HCT116 (cell line): ENCODE measurements around the gene PPM1H. TPM values are rescaled to one million over a fixed set of nuclear protein-coding genes. Genes with fewer than 3 reads are reported as not detected.

ENCODE experiments used
- ATAC-seq: fragments of 200-7000 bp; cut with Tn5 transposase; 2 replicates; pipeline ENCODE4 v1.9.1; 2020; ENCODE audit warnings: mild to moderate bottlenecking, moderate library complexity
- BruUV-seq: library from RNA; stranded (reverse); fragments of 400-500 nt; replicated peaks from 2 replicates; lab custom pipeline; 2021; lab: Mats Ljungman, UMichigan
- CTCF ChIA-PET: fragments of 300-600 bp; sonication (Branson Sonifier 250); formaldehyde crosslinking; loops from one replicate; lab custom pipeline; 2021; ENCODE audit warnings: antibody characterized with exemption; lab: Charles Lee
- POLR2A ChIA-PET: fragments of 300-600, 350-600 bp; sonication (Branson Sonifier 250); formaldehyde crosslinking; loops from one replicate; lab custom pipeline; 2021; ENCODE audit warnings: antibody characterized with exemption; lab: Charles Lee
- RAD21 ChIA-PET, 2 experiments: fragments of 300-600 bp; sonication (Branson Sonifier 250); formaldehyde crosslinking; loops; one replicate each; lab custom pipeline; 2023; ENCODE audit warnings: low total read pairs in 2 of 2; ENCODE audit not compliant: uncharacterized antibody in 2 of 2, unreplicated experiment in 2 of 2, low non-redundant PET in 1 of 2; lab: Charles Lee
- DNase-seq: peaks from one replicate; pipeline ENCODE4 v3.0.0-alpha.2; 2010; ENCODE audit warnings: low read depth, low spot score
- H2AFZ ChIP-seq: fragments of 200-600 bp; shearing (Covaris generic), sonication (generic); 2 replicates; pipeline ENCODE4 v1.6.1; 2017; ENCODE audit warnings: low read depth, mixed run types, mixed read lengths, antibody characterized with exemption, low read length; ENCODE audit not compliant: poor library complexity, severe bottlenecking
- H3K27ac ChIP-seq: 2 replicates; pipeline ENCODE4 v1.5.1; 2012; ENCODE audit warnings: low read depth, low read length
- H3K27me3 ChIP-seq: fragments of 200-600 bp; sonication (generic); 2 replicates; pipeline ENCODE4 v1.6.1; 2016; ENCODE audit warnings: mixed run types, low read length, mixed read lengths; ENCODE audit not compliant: insufficient read depth
- H3K36me3 ChIP-seq, 2 experiments: fragments of 200-500 bp in 1 of 2; fragments of 200-600 bp in 1 of 2; sonication (Bioruptor generic) in 1 of 2; sonication (generic) in 1 of 2; 2 replicates each; pipeline versions ENCODE4 v1.5.1 to v1.6.1; 2014 to 2016; ENCODE audit warnings: low read length in 2 of 2, inconsistent platforms in 1 of 2, mixed read lengths in 1 of 2, mixed run types in 1 of 2; ENCODE audit not compliant: insufficient read depth in 2 of 2, control insufficient read depth in 1 of 2
- H3K4me1 ChIP-seq, 2 experiments: fragments of 200-600 bp in 1 of 2; sonication (generic) in 1 of 2; 2 replicates each; pipeline versions ENCODE4 v1.5.1 to v1.6.1; 2012 to 2017; ENCODE audit warnings: low read length in 2 of 2, inconsistent platforms in 1 of 2, mild to moderate bottlenecking in 1 of 2, mixed read lengths in 1 of 2, mixed run types in 1 of 2, moderate library complexity in 1 of 2; ENCODE audit not compliant: insufficient read depth in 2 of 2, control insufficient read depth in 1 of 2
- H3K4me2 ChIP-seq: fragments of 200-600 bp; sonication (generic); 2 replicates; pipeline ENCODE4 v1.6.1; 2017; ENCODE audit warnings: mixed run types, low read length, mixed read lengths
- H3K4me3 ChIP-seq, 2 experiments: fragments of 200-600 bp in 1 of 2; sonication (generic) in 1 of 2; replicated peaks in 1 of 2; 2 replicates each; pipeline ENCODE4 v1.5.1; 2011 to 2016; ENCODE audit warnings: low read length in 2 of 2, control low read depth in 1 of 2, low read depth in 1 of 2, mild to moderate bottlenecking in 1 of 2, mixed read lengths in 1 of 2, mixed run types in 1 of 2
- H3K79me2 ChIP-seq: fragments of 200-600 bp; sonication (generic); 2 replicates; pipeline ENCODE4 v1.6.1; 2017; ENCODE audit warnings: mild to moderate bottlenecking, mixed run types, low read length, moderate library complexity, mixed read lengths; ENCODE audit not compliant: insufficient read depth
- H3K9ac ChIP-seq: fragments of 200-600 bp; sonication (generic); 2 replicates; pipeline ENCODE4 v1.6.1; 2016; ENCODE audit warnings: low read length, mixed read lengths
- H3K9me2 ChIP-seq: fragments of 200-600 bp; sonication (generic), shearing (Covaris generic); 2 replicates; pipeline ENCODE4 v1.6.1; 2017; ENCODE audit warnings: mixed run types, mild to moderate bottlenecking, moderate library complexity; ENCODE audit not compliant: insufficient read depth
- H3K9me3 ChIP-seq, 2 experiments: fragments of 200-500 bp in 1 of 2; fragments of 200-600 bp in 1 of 2; sonication (Bioruptor generic) in 1 of 2; sonication (generic) in 1 of 2; 2 replicates each; pipeline ENCODE4 v1.6.1; 2014 to 2017; ENCODE audit warnings: low read length in 2 of 2, mixed read lengths in 2 of 2, inconsistent platforms in 1 of 2, low read depth in 1 of 2, mild to moderate bottlenecking in 1 of 2, mixed run types in 1 of 2, moderate library complexity in 1 of 2; ENCODE audit not compliant: control insufficient read depth in 1 of 2, insufficient read depth in 1 of 2
- H4K20me1 ChIP-seq: fragments of 200-600 bp; sonication (generic), shearing (Covaris generic); 2 replicates; pipeline ENCODE4 v1.6.1; 2017; ENCODE audit warnings: mixed run types, mild to moderate bottlenecking, moderate library complexity; ENCODE audit not compliant: insufficient read depth
- CEBPB ChIP-seq: IDR thresholded peaks from 2 replicates; pipeline ENCODE4 v1.6.1; 2012; ENCODE audit warnings: low read depth
- CTCF ChIP-seq, 3 experiments: fragments of 200-600 bp in 1 of 3; sonication (generic) in 1 of 3; IDR thresholded peaks in 2 of 3; conservative IDR thresholded peaks in 1 of 3; 2 replicates each; pipeline ENCODE4 v1.5.1; 2012 to 2017; ENCODE audit warnings: low read depth in 2 of 3, low read length in 2 of 3, antibody characterized with exemption in 1 of 3, borderline replicate concordance in 1 of 3, control low read depth in 1 of 3, mild to moderate bottlenecking in 1 of 3, mixed read lengths in 1 of 3, mixed run types in 1 of 3, moderate library complexity in 1 of 3; ENCODE audit not compliant: insufficient read depth in 1 of 3
- EGR1 ChIP-seq: IDR thresholded peaks from 2 replicates; pipeline ENCODE4 v1.6.1; 2012; ENCODE audit warnings: low read depth
- ELF1 ChIP-seq: IDR thresholded peaks from 2 replicates; pipeline ENCODE4 v1.6.1; 2012; ENCODE audit warnings: low read depth, borderline replicate concordance
- EZH2 ChIP-seq: fragments of 200-600 bp; sonication (generic); IDR thresholded peaks from 2 replicates; pipeline ENCODE4 v1.6.1; 2017; ENCODE audit warnings: antibody characterized with exemption, mixed run types
- FOSL1 ChIP-seq: IDR thresholded peaks from 2 replicates; pipeline ENCODE4 v1.6.1; 2012; ENCODE audit warnings: low read depth
- MAX ChIP-seq: IDR thresholded peaks from 2 replicates; pipeline ENCODE4 v1.6.1; 2012
- RAD21 ChIP-seq: IDR thresholded peaks from 2 replicates; pipeline ENCODE4 v1.6.1; 2012; ENCODE audit warnings: low read depth, mild to moderate bottlenecking
- REST ChIP-seq: IDR thresholded peaks from 2 replicates; pipeline ENCODE4 v1.6.1; 2012; ENCODE audit warnings: low read depth
- SRF ChIP-seq: IDR thresholded peaks from 2 replicates; pipeline ENCODE4 v1.6.1; 2012; ENCODE audit warnings: low read depth
- YY1 ChIP-seq: IDR thresholded peaks from 2 replicates; pipeline ENCODE4 v1.6.1; 2011; ENCODE audit warnings: low read length, low read depth, moderate library complexity, mild to moderate bottlenecking; ENCODE audit not compliant: insufficient replicate concordance; ENCODE audit errors: extremely low read depth
- ZBTB33 ChIP-seq: IDR thresholded peaks from 2 replicates; pipeline ENCODE4 v1.6.1; 2011; ENCODE audit warnings: mild to moderate bottlenecking, low read length, moderate library complexity; ENCODE audit not compliant: insufficient replicate concordance; ENCODE audit errors: extremely low read depth
- intact Hi-C: fragments of 100-400 bp; cut with micrococcal nuclease; formaldehyde crosslinking; loops from 2 replicates; pipeline ENCODE4 v1.10.0; 2022
- total RNA-seq: library from RNA; stranded (reverse); gene quantifications from one replicate; pipeline ENCODE4 v1.2.1, GENCODE V29; 2021; ENCODE audit not compliant: unreplicated experiment

PPM1H gene
- total RNA-seq, 1 experiment from 2014 or later = 8.0 TPM

- no TSS peak for BruUV-seq
- intact Hi-C loops = no loop called here
- POLR2A ChIA-PET = no interaction called here
These were observed 145.1 kb downstream of the PPM1H start for GRCh38 chr12:62789851-62790250.

GRCh38 chr12:62787611-62788010 is 147.3 kb downstream of the PPM1H start:
- no TSS peak for BruUV-seq
- DNase-seq (no peak), ATAC-seq (no peak)
- Histone ChIP-seq H4K20me1 (no peaks in the 10 kb centered on the region), H3K4me2 (no peak overlapping the region), H3K9me3 (no peaks in the 10 kb centered on the region), H3K79me2 (no peaks in the 10 kb centered on the region), H3K4me1 (peaks cover 9 to 35% of the 10 kb centered on the region in 2 experiments), H2AFZ (no peak overlapping the region), H3K27ac (no peak overlapping the region), H3K9me2 (no peaks in the 10 kb centered on the region), H3K4me3 (no peak overlapping the region), H3K27me3 (no peaks in the 10 kb centered on the region), H3K36me3 (no peaks in the 10 kb centered on the region), H3K9ac (no peak overlapping the region)
- POLR2A ChIA-PET = no interaction called here
- intact Hi-C loops = loop anchor here (2.0 kb wide), 1 partner anchor 185 kb away; no protein-coding TSS in a partner anchor
- RAD21 ChIA-PET = no interaction called here
- CTCF ChIA-PET = interaction anchor here (1.6 to 2.3 kb wide), 2 partner anchors 206 to 349 kb away, joined by 3 to 6 read pairs; no protein-coding TSS in a partner anchor
- no peak for TF ChIP-seq SRF
- no peak for TF ChIP-seq REST
- no peak for TF ChIP-seq ZBTB33
- no peak for TF ChIP-seq MAX
- no peak for TF ChIP-seq RAD21
- no peak for TF ChIP-seq CEBPB
- TF ChIP-seq FOSL1 = no peak
- no peak for TF ChIP-seq CTCF (IDR thresholded peaks at IDR 0.05 in 2 of 3, conservative IDR thresholded peaks at IDR 0.05 in 1 of 3; ENCODE audit: borderline replicate concordance in 1 of 3, insufficient read depth in 1 of 3, low read depth in 2 of 3, low read length in 2 of 3)
- TF ChIP-seq EZH2 = no peak
- no peak for TF ChIP-seq YY1
- no peak for TF ChIP-seq EGR1

More at GRCh38 chr12:62789851-62790250, 145.1 kb downstream of the PPM1H start:
- TF ChIP-seq ELF1 (no peak), CEBPB (no peak), EZH2 (no peak)
- no peak for ATAC-seq
- RAD21 ChIA-PET = no interaction called here
- H3K27me3 ChIP-seq = no peaks in the 10 kb centered on the region
- no peak overlapping the region for H3K9ac ChIP-seq
- CTCF ChIA-PET = interaction anchor here (3.3 kb wide), 1 partner anchor 208 kb away, joined by 11 read pairs; no protein-coding TSS in a partner anchor
- no peaks in the 10 kb centered on the region for H3K79me2 ChIP-seq
- no peaks in the 10 kb centered on the region for H3K9me3 ChIP-seq
- H3K9me2 ChIP-seq = no peaks in the 10 kb centered on the region
- H3K4me3 ChIP-seq = no peak overlapping the region
- no peaks in the 10 kb centered on the region for H3K36me3 ChIP-seq
- DNase-seq = no peak
- H3K4me1 ChIP-seq = peaks cover 11 to 35% of the 10 kb centered on the region in 2 experiments
- H3K4me2 ChIP-seq = no peak overlapping the region
- H2AFZ ChIP-seq = no peak overlapping the region
- no peaks in the 10 kb centered on the region for H4K20me1 ChIP-seq
- H3K27ac ChIP-seq = no peak overlapping the region
